GM21576 (cell line): ENCODE data around the gene TCP11.

Experiments used
- ATAC-seq: cut with Tn5 transposase; IDR thresholded peaks from one replicate; pipeline ENCODE4 v1.9.1; 2021; ENCODE audit warnings: mild to moderate bottlenecking, moderate library complexity; ENCODE audit not compliant: unreplicated experiment

TCP11 gene

GRCh38 chr6:35173427-35174087 is 32.4 kb upstream of the TCP11 start:
- no peak for ATAC-seq

- ATAC-seq = no peak
Measured at GRCh38 chr6:35173044-35173426, 31.9 kb upstream of the TCP11 start.

- no peak for ATAC-seq
Measured at GRCh38 chr6:35170891-35171290, 29.8 kb upstream of the TCP11 start.

GRCh38 chr6:35170166-35170565 is 29.0 kb upstream of the TCP11 start:
- no peak for ATAC-seq

- no peak for ATAC-seq
Measured at GRCh38 chr6:35168461-35168861, 27.3 kb upstream of the TCP11 start.

GRCh38 chr6:35167505-35167904 is 26.4 kb upstream of the TCP11 start:
- no peak for ATAC-seq

- no peak for ATAC-seq
Measured at GRCh38 chr6:35166520-35166919, 25.4 kb upstream of the TCP11 start.

- no peak for ATAC-seq
Measured at GRCh38 chr6:35166116-35166515, 25.0 kb upstream of the TCP11 start.

GRCh38 chr6:35165630-35166071 is 24.5 kb upstream of the TCP11 start:
- no peak for ATAC-seq

- no peak for ATAC-seq
Measured at GRCh38 chr6:35164868-35165267, 23.7 kb upstream of the TCP11 start.

GRCh38 chr6:35164277-35164676 is 23.1 kb upstream of the TCP11 start:
- ATAC-seq = no peak

- no peak for ATAC-seq
Measured at GRCh38 chr6:35163836-35164235, 22.7 kb upstream of the TCP11 start.

- no peak for ATAC-seq
Measured at GRCh38 chr6:35161776-35162607, 20.9 kb upstream of the TCP11 start.

GRCh38 chr6:35161266-35161665 is 20.1 kb upstream of the TCP11 start:
- ATAC-seq = no peak

- ATAC-seq = no peak
Measured at GRCh38 chr6:35160642-35161041, 19.5 kb upstream of the TCP11 start.

GRCh38 chr6:35158520-35158919 is 17.4 kb upstream of the TCP11 start:
- ATAC-seq = no peak

GRCh38 chr6:35154947-35155346 is 13.8 kb upstream of the TCP11 start:
- ATAC-seq = no peak

- no peak for ATAC-seq
Measured at GRCh38 chr6:35154262-35154661, 13.1 kb upstream of the TCP11 start.

- no peak for ATAC-seq
Measured at GRCh38 chr6:35152067-35152707, 11.0 kb upstream of the TCP11 start.

GRCh38 chr6:35151466-35151865 is 10.3 kb upstream of the TCP11 start:
- ATAC-seq = no peak

- ATAC-seq = no peak
Measured at GRCh38 chr6:35149891-35150566, 8.9 kb upstream of the TCP11 start.
